SU-DHL-6 (cell line): ENCODE results near the gene AFF3.

Experiments
- H2AFZ ChIP-seq: fragments of 200-600 bp; sonication (generic); 2 replicates; pipeline ENCODE4 v1.6.1; 2014; ENCODE audit warnings: low read depth, mild to moderate bottlenecking, moderate library complexity, mixed read lengths, antibody characterized with exemption, low read length; ENCODE audit not compliant: severe bottlenecking
- H3F3A ChIP-seq: fragments of 200-600 bp; shearing (Covaris generic); 2 replicates; pipeline ENCODE4 v1.6.0; 2016; ENCODE audit warnings: antibody characterized with exemption, mild to moderate bottlenecking; ENCODE audit not compliant: insufficient read depth
- H3K27ac ChIP-seq: fragments of 200-600 bp; sonication (generic); 2 replicates; pipeline ENCODE4 v1.5.1; 2016; ENCODE audit warnings: low read depth, mild to moderate bottlenecking, low read length, moderate library complexity, mixed read lengths
- H3K27me3 ChIP-seq: fragments of 200-600 bp; sonication (generic), shearing (Covaris generic); 2 replicates; pipeline ENCODE4 v1.6.0; 2014; ENCODE audit warnings: mild to moderate bottlenecking, low read length
- H3K36me3 ChIP-seq: fragments of 200-600 bp; sonication (generic); 2 replicates; pipeline ENCODE4 v1.6.1; 2014; ENCODE audit warnings: mild to moderate bottlenecking, low read length, mixed read lengths
- H3K4me2 ChIP-seq: fragments of 300-600, 200-600 bp; shearing (Covaris generic), sonication (generic); 2 replicates; pipeline ENCODE4 v1.6.0; 2014; ENCODE audit warnings: low read length, low read depth, mild to moderate bottlenecking; ENCODE audit not compliant: poor library complexity, severe bottlenecking
- H3K4me3 ChIP-seq: fragments of 200-600 bp; sonication (generic); 2 replicates; pipeline ENCODE4 v1.5.1; 2014; ENCODE audit warnings: antibody characterized with exemption, low read length, mild to moderate bottlenecking, mixed read lengths; ENCODE audit not compliant: insufficient read depth, poor library complexity, severe bottlenecking
- H3K79me2 ChIP-seq: fragments of 200-600 bp; sonication (generic); 2 replicates; pipeline ENCODE4 v1.6.1; 2014; ENCODE audit warnings: mild to moderate bottlenecking, low read length, moderate library complexity; ENCODE audit not compliant: insufficient read depth
- H3K9ac ChIP-seq: fragments of 200-600 bp; sonication (generic); 2 replicates; pipeline ENCODE4 v1.7.0; 2014; ENCODE audit warnings: mild to moderate bottlenecking, low read length
- H3K9me2 ChIP-seq: fragments of 200-600 bp; sonication (generic); replicated peaks from 2 replicates; pipeline ENCODE4 v1.6.1; 2014; ENCODE audit warnings: low read length; ENCODE audit not compliant: insufficient read depth
- H3K9me3 ChIP-seq: fragments of 200-600 bp; sonication (generic); 2 replicates; pipeline ENCODE4 v1.6.1; 2014; ENCODE audit warnings: low read length, mixed read lengths; ENCODE audit not compliant: insufficient read depth
- H4K20me1 ChIP-seq: fragments of 200-600 bp; sonication (generic); 2 replicates; pipeline ENCODE4 v1.6.1; 2014; ENCODE audit warnings: low read depth, mild to moderate bottlenecking, antibody characterized with exemption, low read length, moderate library complexity, mixed read lengths
- EZH2phosphoT487 ChIP-seq: fragments of 200-600 bp; sonication (generic), shearing (Covaris generic); conservative IDR thresholded peaks from 2 replicates; pipeline ENCODE4 v1.6.1; 2018; ENCODE audit warnings: mild to moderate bottlenecking, antibody characterized with exemption, low read length, moderate library complexity, mixed read lengths
- TF ChIP-seq, protein P1 (sequence below): fragments of 200-600 bp; sonication (generic); IDR thresholded peaks from one replicate; pipeline ENCODE4 v1.5.1; 2017; ENCODE audit warnings: antibody characterized with exemption, mild to moderate bottlenecking, low read length, moderate library complexity; ENCODE audit not compliant: insufficient read depth, poor library complexity, severe bottlenecking

The AFF3 gene

DNA sequence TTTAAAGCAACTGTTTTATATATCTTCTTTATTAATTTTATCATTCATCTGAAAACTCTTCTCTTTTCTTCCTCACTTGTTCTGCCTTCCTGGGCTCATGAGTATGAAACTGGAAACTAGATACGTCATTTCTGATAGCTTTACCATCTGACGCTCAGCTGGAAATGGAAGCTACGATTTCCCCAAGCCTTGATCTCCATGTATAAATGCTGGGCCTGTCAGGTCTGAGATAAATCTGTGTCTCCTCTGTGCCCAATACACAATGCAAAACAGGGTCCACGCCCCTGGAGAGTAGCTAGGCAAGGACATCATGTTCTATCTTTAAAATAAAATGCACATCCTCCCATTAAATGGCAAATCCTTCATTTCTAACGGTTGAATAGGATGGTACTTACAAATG is 238.4 kb downstream of the AFF3 start:
- H4K20me1 ChIP-seq = 0 out of 2 replicates have a peak, but pooled peaks cover 4% of the 10 kb centered on the region
- TF ChIP-seq, protein P1, sequence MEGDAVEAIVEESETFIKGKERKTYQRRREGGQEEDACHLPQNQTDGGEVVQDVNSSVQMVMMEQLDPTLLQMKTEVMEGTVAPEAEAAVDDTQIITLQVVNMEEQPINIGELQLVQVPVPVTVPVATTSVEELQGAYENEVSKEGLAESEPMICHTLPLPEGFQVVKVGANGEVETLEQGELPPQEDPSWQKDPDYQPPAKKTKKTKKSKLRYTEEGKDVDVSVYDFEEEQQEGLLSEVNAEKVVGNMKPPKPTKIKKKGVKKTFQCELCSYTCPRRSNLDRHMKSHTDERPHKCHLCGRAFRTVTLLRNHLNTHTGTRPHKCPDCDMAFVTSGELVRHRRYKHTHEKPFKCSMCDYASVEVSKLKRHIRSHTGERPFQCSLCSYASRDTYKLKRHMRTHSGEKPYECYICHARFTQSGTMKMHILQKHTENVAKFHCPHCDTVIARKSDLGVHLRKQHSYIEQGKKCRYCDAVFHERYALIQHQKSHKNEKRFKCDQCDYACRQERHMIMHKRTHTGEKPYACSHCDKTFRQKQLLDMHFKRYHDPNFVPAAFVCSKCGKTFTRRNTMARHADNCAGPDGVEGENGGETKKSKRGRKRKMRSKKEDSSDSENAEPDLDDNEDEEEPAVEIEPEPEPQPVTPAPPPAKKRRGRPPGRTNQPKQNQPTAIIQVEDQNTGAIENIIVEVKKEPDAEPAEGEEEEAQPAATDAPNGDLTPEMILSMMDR = no peak
- no peak for TF ChIP-seq EZH2phosphoT487
- no peaks in the 10 kb centered on the region for H3K27me3 ChIP-seq
- no peak overlapping the region for H3K9ac ChIP-seq
- no peak overlapping the region for H3K4me2 ChIP-seq
- no peaks in the 10 kb centered on the region for H3K9me2 ChIP-seq
- no peaks in the 10 kb centered on the region for H3K9me3 ChIP-seq
- no peaks in the 10 kb centered on the region for H3F3A ChIP-seq
- H3K79me2 ChIP-seq = no peaks in the 10 kb centered on the region
- H3K27ac ChIP-seq = no peak overlapping the region
- H3K4me3 ChIP-seq = no peak overlapping the region
- no peaks in the 10 kb centered on the region for H3K36me3 ChIP-seq
- no peak overlapping the region for H2AFZ ChIP-seq

DNA sequence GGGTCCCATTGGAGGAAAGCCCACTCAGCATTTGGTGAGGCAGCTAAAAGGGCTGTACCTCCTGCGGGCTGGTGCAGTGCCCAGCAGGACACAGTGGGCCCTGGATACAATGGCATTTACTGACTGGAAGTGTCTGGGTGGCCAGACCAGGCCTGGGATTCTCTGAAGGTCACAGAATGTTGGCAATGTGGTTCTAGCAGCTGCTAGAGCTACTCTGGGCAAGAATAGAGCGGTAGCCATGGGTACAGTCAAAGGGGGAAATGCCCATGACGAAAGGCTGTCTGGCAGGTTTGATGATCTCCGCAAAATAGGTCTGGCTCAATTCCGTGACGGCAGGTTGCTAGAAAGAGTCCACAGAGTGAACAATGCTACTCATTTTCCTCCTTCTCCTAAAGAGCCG is 241.8 kb downstream of the AFF3 start:
- no peak overlapping the region for H3K4me3 ChIP-seq
- H3K9me3 ChIP-seq = no peaks in the 10 kb centered on the region
- H3K9me2 ChIP-seq = no peaks in the 10 kb centered on the region
- no peaks in the 10 kb centered on the region for H3K36me3 ChIP-seq
- H3K4me2 ChIP-seq = no peak overlapping the region
- no peaks in the 10 kb centered on the region for H3F3A ChIP-seq
- no peak overlapping the region for H3K9ac ChIP-seq
- no peak overlapping the region for H2AFZ ChIP-seq
- no peaks in the 10 kb centered on the region for H3K27me3 ChIP-seq
- H4K20me1 ChIP-seq = 0 out of 2 replicates have a peak, but pooled peaks cover 4% of the 10 kb centered on the region
- no peak overlapping the region for H3K27ac ChIP-seq
- H3K79me2 ChIP-seq = no peaks in the 10 kb centered on the region
- TF ChIP-seq, protein P1 = no peak
- no peak for TF ChIP-seq EZH2phosphoT487

DNA sequence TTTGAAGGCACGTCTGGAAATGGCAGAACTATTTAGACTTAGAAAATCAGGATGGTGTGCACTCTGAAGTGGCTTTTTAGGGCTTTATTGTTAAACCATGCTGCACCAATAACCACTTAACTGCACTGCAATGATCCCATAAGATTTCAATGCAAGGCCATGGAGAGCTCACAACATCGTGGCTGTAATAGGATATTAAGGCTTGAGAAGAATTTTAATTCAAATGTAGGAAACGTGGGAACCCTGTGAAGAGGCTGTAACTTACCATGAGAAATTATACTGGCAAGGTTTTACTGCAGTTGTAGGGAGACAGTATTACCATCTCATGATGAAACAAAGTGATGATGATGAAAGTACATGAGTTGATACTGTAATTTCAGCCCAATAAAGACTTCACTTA is 242.5 kb downstream of the AFF3 start:
- Histone ChIP-seq H3K27ac (no peak overlapping the region), H3K9me3 (no peaks in the 10 kb centered on the region), H3K27me3 (no peaks in the 10 kb centered on the region), H3K4me2 (no peak overlapping the region), H3K79me2 (no peaks in the 10 kb centered on the region), H3K4me3 (no peak overlapping the region), H3F3A (no peaks in the 10 kb centered on the region), H4K20me1 (0 out of 2 replicates have a peak, but pooled peaks cover 4% of the 10 kb centered on the region), H3K36me3 (no peaks in the 10 kb centered on the region), H2AFZ (no peak overlapping the region), H3K9me2 (no peaks in the 10 kb centered on the region), H3K9ac (no peak overlapping the region)
- TF ChIP-seq, protein P1 = no peak
- no peak for TF ChIP-seq EZH2phosphoT487
